Stimulated activated CD4-positive, alpha-beta T cell treated with anti-CD3 and anti-CD28 coated beads, TNF-alpha, amount 100 ng/mL, for 4 hours (primary cell): ENCODE results near the gene SLC26A1.
"Not testable (repeated sequence)": the region's sequence is repeated elsewhere in the genome, so short reads cannot be mapped to it uniquely, and the experiment has no call there.

Experiments used
- DNase-seq, 3 experiments: peaks; one replicate each; pipeline ENCODE4 v3.0.0-alpha.2; 2020; ENCODE audit warnings: low read depth in 3 of 3

The SLC26A1 gene

DNA sequence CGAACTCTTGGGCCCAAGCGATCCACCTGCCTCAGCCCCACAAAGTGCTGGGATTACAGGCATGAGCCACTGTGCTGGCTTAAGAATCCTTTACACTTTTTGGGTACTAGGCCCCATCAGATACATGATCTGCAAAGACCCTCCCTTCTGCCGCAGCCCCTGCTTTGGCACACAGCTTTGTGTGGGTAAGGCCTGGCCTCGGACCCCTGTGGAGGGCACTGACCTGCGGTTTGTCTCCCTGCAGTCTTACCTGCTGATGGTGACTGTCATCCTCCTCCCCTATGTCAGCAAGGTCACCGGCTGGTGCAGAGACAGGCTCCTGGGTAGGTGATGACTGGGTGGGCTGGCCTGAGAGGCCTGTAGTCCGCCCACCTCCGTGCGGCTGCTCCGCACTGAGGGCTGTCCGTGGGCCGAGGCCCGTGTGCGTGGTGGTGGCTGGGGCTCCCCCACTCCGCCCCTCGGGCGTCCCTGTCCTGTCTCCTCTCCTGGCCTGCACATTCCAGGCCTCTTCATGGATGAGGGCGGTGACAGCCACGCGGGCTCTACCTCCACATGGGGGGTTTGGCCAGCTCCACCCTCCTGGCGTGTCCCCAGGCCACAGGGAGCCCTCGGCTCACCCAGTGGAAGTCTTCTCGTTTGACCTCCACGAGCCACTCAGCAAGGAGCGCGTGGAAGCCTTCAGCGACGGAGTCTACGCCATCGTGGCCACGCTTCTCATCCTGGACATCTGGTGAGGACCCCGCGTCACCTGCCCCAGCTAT is 37.9 kb downstream of the SLC26A1 start:
- DNase-seq, result no peak

- no peak for DNase-seq
Observed at GRCh38 chr4:954211-955020, 38.8 kb downstream of the SLC26A1 start.

DNA sequence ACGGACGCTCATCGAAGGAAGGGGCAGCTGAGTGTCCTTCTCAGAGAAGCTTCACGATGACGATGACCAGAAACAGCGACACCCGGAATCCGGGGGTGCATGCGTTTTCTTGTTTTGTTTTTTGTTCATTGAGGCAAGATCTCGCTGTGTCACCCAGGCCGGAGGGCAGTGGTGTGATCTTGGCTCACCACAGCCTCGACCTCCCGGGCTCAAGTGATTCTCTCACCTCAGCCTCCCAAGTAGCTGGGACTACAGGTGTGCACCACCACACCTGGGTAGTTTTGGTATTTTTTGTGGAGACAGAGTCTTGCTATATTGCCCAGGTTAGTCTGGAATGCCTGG is 39.7 kb downstream of the SLC26A1 start:
- no peak for DNase-seq

GRCh38 chr4:952881-953573 is 40.2 kb downstream of the SLC26A1 start:
- no peak for DNase-seq

- DNase-seq, result no peak
Observed at GRCh38 chr4:951594-952468, 41.4 kb downstream of the SLC26A1 start.

GRCh38 chr4:951186-951585 is 42.0 kb downstream of the SLC26A1 start:
- DNase-seq, result no peak

DNA sequence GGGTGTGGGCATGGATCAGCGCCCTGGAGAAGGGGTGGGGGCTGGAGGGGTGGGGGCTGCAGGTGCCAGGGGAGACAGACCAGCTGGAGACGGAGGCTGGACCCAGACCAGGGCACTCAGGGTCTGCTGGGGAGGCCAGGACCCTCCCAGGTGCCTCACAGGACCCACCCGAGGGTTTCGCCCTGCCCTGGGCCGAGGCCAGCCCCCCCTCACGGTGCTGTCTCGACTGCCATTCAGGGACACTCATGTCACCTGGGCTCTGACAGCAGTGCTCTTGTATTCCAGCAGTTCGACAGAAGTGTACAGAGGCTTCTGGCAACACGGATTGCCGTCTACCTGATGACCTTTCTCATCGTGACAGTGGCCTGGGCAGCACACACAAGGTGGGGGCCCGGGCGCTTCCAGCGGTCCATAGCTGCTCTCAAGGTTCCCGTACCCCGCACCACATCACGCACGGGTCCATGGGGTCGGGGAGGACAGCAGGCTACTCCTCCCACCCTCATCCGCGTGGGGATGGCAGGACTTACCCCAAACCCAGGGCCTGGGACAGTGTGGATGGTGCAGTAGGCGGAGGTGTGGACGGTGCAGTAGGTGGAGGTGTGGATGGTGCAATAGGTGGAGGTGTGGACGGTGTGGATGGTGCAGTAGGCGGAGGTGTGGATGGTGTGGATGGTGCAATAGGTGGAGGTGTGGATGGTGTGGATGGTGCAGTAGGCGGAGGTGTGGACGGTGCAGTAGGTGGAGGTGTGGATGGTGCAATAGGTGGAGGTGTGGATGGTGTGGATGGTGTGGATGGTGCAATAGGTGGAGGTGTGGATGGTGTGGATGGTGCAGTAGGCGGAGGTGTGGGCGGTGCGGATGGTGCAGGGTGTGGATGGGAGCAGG is 42.8 kb downstream of the SLC26A1 start:
- DNase-seq, result no peak

DNA sequence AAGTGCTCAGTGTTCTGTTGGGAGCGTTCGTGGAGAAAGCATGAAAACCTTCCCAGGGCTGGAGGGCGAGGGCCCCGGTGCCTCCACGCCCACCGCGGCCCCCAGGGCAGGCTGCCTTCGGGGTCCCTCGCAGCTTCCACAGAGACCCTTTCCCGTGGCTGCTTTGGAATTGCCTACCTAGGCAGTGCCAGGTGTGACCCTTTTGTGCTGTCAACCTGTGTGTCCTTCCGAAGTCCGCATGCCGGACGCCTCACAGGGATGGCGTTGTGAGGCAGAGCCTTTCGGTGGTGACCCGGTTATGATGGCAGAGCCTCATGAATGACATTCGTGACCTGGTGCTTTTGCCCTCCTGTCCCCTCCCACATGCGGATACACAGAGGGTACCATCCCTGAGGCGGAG is 43.5 kb downstream of the SLC26A1 start:
- no peak for DNase-seq

DNA sequence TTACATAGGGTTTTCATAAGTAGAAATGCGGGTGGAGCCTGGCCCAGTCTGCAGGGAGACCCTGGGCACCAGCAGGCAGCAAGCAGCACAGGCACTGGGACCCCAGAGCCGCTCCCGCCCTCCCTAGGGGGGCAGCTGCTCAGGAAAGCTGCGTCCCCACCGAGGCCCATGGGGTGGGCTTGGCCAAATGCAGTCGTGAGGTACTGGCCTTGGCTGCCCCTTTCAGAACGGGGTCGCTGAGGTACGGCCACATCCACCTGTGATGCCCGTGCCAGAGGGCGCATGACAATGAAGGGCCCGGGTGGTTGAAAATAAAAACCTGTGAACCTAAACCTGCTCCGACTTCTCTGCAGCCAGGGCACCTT is 44.3 kb downstream of the SLC26A1 start:
- no peak for DNase-seq

DNA sequence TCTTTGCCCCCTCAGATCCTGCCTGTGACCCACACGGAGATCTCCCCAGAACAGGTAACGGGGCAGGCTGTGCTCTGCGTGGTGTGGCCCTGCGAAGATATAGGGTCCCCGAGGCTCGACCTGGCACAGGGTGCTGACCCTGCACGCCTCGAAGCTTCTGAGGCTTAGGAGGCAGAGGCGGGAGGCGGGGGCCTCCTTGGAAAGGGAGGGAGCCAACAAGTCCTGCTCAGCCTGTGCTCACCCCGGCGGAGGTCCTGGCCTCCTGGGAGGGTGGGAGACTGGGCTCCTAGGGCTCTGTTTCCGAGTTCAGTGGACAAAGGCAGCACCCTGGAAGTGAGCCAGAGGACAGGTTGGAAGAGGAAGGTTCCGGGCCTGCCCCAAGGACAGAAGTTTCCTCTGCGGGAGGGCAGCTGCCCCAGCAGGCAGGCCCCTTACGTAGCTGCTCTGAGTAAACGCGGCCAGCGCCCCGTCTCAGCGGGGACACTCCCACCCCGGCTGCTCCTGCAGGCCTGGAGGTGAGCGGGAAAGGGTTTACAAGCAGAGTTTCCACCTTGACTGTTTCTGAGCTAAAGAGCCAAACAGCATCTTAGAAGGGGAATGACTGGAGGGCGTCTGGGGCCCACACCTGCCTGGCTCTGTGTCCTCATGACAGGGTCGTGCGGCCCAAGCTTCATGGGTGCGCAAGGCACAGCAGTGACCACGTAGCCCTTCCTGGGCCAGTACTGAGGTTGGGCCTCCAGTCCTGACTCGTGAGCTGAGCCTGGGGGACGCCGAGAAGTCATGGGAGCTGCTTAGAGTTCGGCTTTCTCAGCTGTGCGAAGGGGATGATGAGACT is 44.9 kb downstream of the SLC26A1 start:
- no peak for DNase-seq

DNA sequence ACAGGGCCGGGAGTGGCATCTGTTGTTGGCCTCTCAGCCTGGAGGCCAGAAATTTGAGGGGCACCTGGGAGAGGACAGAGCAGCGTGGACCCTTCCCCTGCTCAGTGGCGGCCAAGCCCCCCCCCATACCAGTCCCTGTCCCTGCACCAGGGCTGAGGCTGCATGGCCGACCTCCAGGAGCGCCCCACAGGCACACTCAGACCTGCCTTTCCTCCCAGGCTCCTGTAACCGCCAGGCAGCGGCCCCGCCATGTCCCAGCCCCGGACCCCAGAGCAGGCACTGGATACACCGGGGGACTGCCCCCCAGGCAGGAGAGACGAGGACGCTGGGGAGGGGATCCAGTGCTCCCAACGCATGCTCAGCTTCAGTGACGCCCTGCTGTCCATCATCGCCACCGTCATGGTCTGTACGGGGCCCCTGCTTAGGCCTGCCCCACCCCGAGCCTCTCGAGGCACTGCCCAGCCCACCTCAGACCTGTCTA is 45.7 kb downstream of the SLC26A1 start:
- no peak for DNase-seq

- DNase-seq, result no peak
Observed at GRCh38 chr4:946517-947471, 46.4 kb downstream of the SLC26A1 start.

DNA sequence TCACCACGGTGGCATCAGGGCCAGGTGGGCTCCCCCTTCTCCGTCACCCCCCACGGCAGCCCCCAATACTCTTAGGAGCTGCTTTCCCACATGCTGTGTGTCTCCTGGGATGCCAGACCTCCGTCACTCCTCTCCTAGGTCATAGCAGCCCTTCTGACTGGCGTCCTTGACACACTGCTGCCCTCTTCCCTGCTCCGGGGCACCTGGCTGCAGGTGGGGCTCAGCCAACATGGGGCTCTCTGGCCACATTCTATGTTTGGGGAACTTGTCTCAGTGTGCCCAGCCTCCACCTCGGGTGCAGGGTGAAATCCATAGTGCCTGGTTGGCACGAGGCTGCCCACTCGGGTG is 47.1 kb downstream of the SLC26A1 start:
- DNase-seq, result no peak

DNA sequence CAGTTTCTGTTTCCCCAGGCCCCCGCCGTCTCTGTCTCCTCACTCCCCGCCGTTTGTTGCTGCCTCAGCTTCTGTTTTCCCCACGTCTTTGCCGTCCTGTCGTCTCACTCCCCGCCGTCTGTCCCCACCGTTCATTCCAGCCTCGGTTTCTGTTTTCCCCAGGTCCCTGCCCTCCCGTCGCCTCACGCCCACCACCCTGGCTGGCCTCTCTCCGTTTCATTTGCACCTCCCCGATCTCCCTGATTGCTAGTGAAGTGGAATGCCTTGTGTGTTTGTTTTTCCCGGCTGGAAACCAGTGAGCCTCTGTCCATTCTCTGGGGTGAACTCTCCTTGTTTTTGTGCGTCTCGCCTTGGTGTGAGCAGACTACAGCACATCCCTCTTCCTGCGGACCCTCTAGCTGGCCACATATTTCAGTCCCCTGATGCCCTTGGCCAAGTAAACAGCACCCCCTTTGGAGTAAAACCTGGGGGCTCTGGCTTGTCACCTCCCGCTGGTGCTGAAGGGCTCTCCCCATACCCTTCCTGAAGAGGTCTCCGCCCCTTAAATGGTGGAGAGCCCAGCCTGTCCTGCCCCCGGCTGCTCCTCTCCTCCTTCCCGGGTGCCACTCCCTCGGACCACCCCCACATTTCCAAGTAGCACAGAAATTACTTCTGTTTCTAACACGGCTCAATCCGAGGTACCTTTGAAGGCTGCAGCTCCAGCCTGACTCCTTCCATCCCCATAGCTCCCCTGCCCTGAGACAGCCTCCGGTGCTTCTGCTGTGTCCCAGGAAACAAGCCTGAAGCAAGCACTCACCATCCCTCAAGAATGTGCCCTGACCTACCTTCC is 47.7 kb downstream of the SLC26A1 start:
- no peak for DNase-seq

GRCh38 chr4:939508-939907 is 53.7 kb downstream of the SLC26A1 start:
- DNase-seq, result not testable (repeated sequence)
